HepG2 (cell line): ENCODE results near the gene MSS51. TPM values are rescaled to one million over a fixed set of nuclear protein-coding genes. Genes with fewer than 3 reads are reported as not detected.

Experiments used
- ELF3 ChIP-seq: IDR thresholded peaks from 2 replicates; pipeline ENCODE4 v1.6.1; 2016; ENCODE audit warnings: missing genetic modification reagents, missing compliant biosample characterization
- MIXL1 ChIP-seq: IDR thresholded peaks from 2 replicates; pipeline ENCODE4 v1.6.1; 2016
- NFE2L1 ChIP-seq: sonication (generic); formaldehyde crosslinking; IDR thresholded peaks from 2 replicates; pipeline ENCODE4 v1.4.0; 2020; ENCODE audit warnings: missing genetic modification reagents, mild to moderate bottlenecking, borderline replicate concordance
- NPAS2 ChIP-seq: sonication (generic); formaldehyde crosslinking; IDR thresholded peaks from 2 replicates; pipeline ENCODE4 v1.8.0; 2022; ENCODE audit warnings: mild to moderate bottlenecking, missing genetic modification reagents, borderline replicate concordance
- PRMT3 ChIP-seq: sonication (generic); formaldehyde crosslinking; IDR thresholded peaks from 2 replicates; pipeline ENCODE4 v1.8.1; 2022; ENCODE audit warnings: low read depth, mild to moderate bottlenecking, moderate library complexity, missing genetic modification reagents, borderline replicate concordance
- SIN3B ChIP-seq: fragments of 150-350 bp; IDR thresholded peaks from 2 replicates; pipeline ENCODE4 v1.6.1; 2014; ENCODE audit warnings: low read length
- TBL1XR1 ChIP-seq: fragments of 150-350 bp; IDR thresholded peaks from 2 replicates; pipeline ENCODE4 v1.6.1; 2014; ENCODE audit warnings: borderline replicate concordance, low read length; ENCODE audit not compliant: partially characterized antibody
- ZNF256 ChIP-seq: sonication (generic); formaldehyde crosslinking; conservative IDR thresholded peaks from 2 replicates; pipeline ENCODE4 v1.4.0; 2020; ENCODE audit warnings: missing genetic modification reagents
- ZNF607 ChIP-seq: sonication (generic); formaldehyde crosslinking; IDR thresholded peaks from 2 replicates; pipeline ENCODE4 v1.5.1; 2020; ENCODE audit warnings: missing genetic modification reagents, mild to moderate bottlenecking, borderline replicate concordance
- ZSCAN25 ChIP-seq: sonication (generic); formaldehyde crosslinking; IDR thresholded peaks from 2 replicates; pipeline ENCODE4 v1.8.0; 2022; ENCODE audit warnings: mild to moderate bottlenecking, missing genetic modification reagents
- polyA plus RNA-seq, 8 experiments: library from polyadenylated mRNA; depleted of rRNA in 3 of 8; stranded (reverse) in 7 of 8; unstranded in 1 of 8; fragments of >200 nt; fragmentation: Illumina TruSeq in 4 of 8; extraction: Trizol in 4 of 8; gene quantifications; 2 replicates each; pipeline versions ENCODE4 v1.2.1 to v1.2.3, GENCODE V29; 2011 to 2016; ENCODE audit warnings: low read depth in 4 of 8, missing spikeins in 1 of 8, mixed read lengths in 1 of 8; ENCODE audit not compliant: insufficient read depth in 1 of 8
- total RNA-seq, 5 experiments: library from RNA; depleted of rRNA; stranded (reverse); fragments of >200 nt; fragmentation: Illumina TruSeq; extraction: Trizol; gene quantifications; 2 replicates each; pipeline ENCODE4 v1.2.3, GENCODE V29; 2016; ENCODE audit warnings: low read depth in 1 of 5
- TF ChIP-seq, protein P1 (sequence below): sonication (generic); formaldehyde crosslinking; conservative IDR thresholded peaks from 2 replicates; pipeline ENCODE4 v1.4.0; 2020; ENCODE audit warnings: missing genetic modification reagents
- TF ChIP-seq, protein P2 (sequence below): sonication (generic); formaldehyde crosslinking; conservative IDR thresholded peaks from 2 replicates; pipeline ENCODE4 v1.4.0; 2020; ENCODE audit warnings: mild to moderate bottlenecking, missing genetic modification reagents, moderate library complexity
- TF ChIP-seq, protein P3 (sequence below): sonication (generic); formaldehyde crosslinking; IDR thresholded peaks from 2 replicates; pipeline ENCODE4 v1.4.0; 2020; ENCODE audit warnings: missing genetic modification reagents
- TF ChIP-seq, protein P4 (sequence below), 2 experiments: sonication (generic) in 1 of 2; formaldehyde crosslinking in 1 of 2; IDR thresholded peaks; 2 replicates each; pipeline versions ENCODE4 v1.4.0 to v1.6.1; 2016 to 2020; ENCODE audit warnings: borderline replicate concordance in 1 of 2, low read depth in 1 of 2, mild to moderate bottlenecking in 1 of 2, missing genetic modification reagents in 1 of 2
- TF ChIP-seq, protein P5 (sequence below): sonication (generic); formaldehyde crosslinking; IDR thresholded peaks from 2 replicates; pipeline ENCODE4 v1.4.0; 2020; ENCODE audit warnings: missing genetic modification reagents; ENCODE audit errors: not compliant biosample characterization

MSS51 gene
- total and polyA plus RNA-seq, 2 of the 13 experiments (the other 11 are each of a cell fraction or from before 2014, with no cell fraction given) = 0.91 to 2.4 TPM

DNA sequence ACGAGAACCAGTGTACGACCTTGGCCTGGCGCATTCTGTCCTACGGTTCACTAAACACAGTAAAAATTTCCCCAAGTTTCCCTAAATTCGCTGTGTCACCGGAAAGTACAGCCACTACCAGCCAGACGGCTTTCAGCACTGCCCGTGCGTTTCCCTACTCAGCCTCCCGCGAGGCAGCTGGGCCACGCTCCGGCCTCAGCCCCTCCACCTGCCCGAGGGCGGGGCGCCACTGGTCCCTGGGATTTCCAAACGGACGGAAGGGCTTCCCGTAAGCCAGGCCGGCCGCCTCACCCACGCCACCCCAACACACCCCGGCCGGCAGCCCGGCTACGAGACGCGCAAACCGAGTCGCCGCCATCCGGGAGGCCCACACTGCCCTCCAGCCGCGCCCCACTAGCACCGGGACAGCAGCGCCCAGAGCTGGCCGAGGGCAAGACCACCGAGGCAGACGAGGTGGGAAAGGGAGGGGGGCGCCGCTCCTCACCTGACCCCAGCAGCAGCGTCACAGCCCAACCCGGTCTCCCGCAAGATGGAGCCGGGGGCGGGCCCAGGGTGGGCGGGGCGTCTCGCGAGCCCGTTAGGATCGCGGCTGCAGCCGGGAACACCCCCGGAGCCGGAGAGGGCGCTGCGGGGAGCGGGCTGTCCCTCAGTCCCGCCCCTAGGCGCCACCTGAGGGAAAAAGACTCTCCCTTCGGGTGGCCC lies 19.7 kb downstream of the MSS51 start, which contains the start of gene ANXA7 (continued):
- TF ChIP-seq, protein P1, sequence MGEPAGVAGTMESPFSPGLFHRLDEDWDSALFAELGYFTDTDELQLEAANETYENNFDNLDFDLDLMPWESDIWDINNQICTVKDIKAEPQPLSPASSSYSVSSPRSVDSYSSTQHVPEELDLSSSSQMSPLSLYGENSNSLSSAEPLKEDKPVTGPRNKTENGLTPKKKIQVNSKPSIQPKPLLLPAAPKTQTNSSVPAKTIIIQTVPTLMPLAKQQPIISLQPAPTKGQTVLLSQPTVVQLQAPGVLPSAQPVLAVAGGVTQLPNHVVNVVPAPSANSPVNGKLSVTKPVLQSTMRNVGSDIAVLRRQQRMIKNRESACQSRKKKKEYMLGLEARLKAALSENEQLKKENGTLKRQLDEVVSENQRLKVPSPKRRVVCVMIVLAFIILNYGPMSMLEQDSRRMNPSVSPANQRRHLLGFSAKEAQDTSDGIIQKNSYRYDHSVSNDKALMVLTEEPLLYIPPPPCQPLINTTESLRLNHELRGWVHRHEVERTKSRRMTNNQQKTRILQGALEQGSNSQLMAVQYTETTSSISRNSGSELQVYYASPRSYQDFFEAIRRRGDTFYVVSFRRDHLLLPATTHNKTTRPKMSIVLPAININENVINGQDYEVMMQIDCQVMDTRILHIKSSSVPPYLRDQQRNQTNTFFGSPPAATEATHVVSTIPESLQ = 0 out of 2 replicates have a peak, but pooled peaks have one; percentile 52
- TF ChIP-seq NFE2L1 (CRISPR knock-in tag) (peak; percentile 86; the same call in 1 of the 2 replicates), ELF3 (CRISPR knock-in tag) (no peak; the same call in 1 of the 2 replicates), SIN3B (no peak), NPAS2 (CRISPR knock-in tag) (no peak), ZSCAN25 (CRISPR knock-in tag) (no peak; the same call in 1 of the 2 replicates), PRMT3 (CRISPR knock-in tag) (no peak), ZNF256 (CRISPR knock-in tag) (no peak), ZNF607 (no peak; the same call in 1 of the 2 replicates), MIXL1 (CRISPR knock-in tag) (no peak), TBL1XR1 (no peak)
- TF ChIP-seq, protein P2, sequence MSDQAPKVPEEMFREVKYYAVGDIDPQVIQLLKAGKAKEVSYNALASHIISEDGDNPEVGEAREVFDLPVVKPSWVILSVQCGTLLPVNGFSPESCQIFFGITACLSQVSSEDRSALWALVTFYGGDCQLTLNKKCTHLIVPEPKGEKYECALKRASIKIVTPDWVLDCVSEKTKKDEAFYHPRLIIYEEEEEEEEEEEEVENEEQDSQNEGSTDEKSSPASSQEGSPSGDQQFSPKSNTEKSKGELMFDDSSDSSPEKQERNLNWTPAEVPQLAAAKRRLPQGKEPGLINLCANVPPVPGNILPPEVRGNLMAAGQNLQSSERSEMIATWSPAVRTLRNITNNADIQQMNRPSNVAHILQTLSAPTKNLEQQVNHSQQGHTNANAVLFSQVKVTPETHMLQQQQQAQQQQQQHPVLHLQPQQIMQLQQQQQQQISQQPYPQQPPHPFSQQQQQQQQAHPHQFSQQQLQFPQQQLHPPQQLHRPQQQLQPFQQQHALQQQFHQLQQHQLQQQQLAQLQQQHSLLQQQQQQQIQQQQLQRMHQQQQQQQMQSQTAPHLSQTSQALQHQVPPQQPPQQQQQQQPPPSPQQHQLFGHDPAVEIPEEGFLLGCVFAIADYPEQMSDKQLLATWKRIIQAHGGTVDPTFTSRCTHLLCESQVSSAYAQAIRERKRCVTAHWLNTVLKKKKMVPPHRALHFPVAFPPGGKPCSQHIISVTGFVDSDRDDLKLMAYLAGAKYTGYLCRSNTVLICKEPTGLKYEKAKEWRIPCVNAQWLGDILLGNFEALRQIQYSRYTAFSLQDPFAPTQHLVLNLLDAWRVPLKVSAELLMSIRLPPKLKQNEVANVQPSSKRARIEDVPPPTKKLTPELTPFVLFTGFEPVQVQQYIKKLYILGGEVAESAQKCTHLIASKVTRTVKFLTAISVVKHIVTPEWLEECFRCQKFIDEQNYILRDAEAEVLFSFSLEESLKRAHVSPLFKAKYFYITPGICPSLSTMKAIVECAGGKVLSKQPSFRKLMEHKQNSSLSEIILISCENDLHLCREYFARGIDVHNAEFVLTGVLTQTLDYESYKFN = peak; percentile 52; the same call in 1 of the 2 replicates
- TF ChIP-seq, protein P3, sequence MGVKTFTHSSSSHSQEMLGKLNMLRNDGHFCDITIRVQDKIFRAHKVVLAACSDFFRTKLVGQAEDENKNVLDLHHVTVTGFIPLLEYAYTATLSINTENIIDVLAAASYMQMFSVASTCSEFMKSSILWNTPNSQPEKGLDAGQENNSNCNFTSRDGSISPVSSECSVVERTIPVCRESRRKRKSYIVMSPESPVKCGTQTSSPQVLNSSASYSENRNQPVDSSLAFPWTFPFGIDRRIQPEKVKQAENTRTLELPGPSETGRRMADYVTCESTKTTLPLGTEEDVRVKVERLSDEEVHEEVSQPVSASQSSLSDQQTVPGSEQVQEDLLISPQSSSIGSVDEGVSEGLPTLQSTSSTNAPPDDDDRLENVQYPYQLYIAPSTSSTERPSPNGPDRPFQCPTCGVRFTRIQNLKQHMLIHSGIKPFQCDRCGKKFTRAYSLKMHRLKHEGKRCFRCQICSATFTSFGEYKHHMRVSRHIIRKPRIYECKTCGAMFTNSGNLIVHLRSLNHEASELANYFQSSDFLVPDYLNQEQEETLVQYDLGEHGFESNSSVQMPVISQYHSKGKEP (CRISPR knock-in tag) = no peak; the same call in 1 of the 2 replicates
- TF ChIP-seq, protein P4, sequence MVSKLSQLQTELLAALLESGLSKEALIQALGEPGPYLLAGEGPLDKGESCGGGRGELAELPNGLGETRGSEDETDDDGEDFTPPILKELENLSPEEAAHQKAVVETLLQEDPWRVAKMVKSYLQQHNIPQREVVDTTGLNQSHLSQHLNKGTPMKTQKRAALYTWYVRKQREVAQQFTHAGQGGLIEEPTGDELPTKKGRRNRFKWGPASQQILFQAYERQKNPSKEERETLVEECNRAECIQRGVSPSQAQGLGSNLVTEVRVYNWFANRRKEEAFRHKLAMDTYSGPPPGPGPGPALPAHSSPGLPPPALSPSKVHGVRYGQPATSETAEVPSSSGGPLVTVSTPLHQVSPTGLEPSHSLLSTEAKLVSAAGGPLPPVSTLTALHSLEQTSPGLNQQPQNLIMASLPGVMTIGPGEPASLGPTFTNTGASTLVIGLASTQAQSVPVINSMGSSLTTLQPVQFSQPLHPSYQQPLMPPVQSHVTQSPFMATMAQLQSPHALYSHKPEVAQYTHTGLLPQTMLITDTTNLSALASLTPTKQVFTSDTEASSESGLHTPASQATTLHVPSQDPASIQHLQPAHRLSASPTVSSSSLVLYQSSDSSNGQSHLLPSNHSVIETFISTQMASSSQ (IDR thresholded peaks at IDR 0.05; ENCODE audit: low read depth) = no peak
- TF ChIP-seq, protein P4 (CRISPR knock-in tag; IDR thresholded peaks at IDR 0.05; ENCODE audit: borderline replicate concordance) = peak; percentile 77
- TF ChIP-seq, protein P5, sequence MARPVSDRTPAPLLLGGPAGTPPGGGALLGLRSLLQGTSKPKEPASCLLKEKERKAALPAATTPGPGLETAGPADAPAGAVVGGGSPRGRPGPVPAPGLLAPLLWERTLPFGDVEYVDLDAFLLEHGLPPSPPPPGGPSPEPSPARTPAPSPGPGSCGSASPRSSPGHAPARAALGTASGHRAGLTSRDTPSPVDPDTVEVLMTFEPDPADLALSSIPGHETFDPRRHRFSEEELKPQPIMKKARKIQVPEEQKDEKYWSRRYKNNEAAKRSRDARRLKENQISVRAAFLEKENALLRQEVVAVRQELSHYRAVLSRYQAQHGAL (CRISPR knock-in tag) = no peak
